NCI-H1930 (cell line): ENCODE results near the gene TMTC3.

Experiments used
- DNase-seq, 2 experiments: peaks; one replicate each; lab custom pipeline; 2025; lab: John Stamatoyannopoulos, UW

Gene TMTC3

GRCh38 chr12:88227263-88227662, 85.2 kb downstream of the TMTC3 start:
- no peak for DNase-seq

GRCh38 chr12:88227871-88228270, 85.8 kb downstream of the TMTC3 start:
- no peak for DNase-seq

GRCh38 chr12:88228720-88229119, 86.6 kb downstream of the TMTC3 start:
- no peak for DNase-seq

GRCh38 chr12:88230271-88230670, 88.2 kb downstream of the TMTC3 start:
- DNase-seq = no peak

GRCh38 chr12:88235183-88235833, 93.2 kb downstream of the TMTC3 start:
- DNase-seq = no peak

GRCh38 chr12:88237954-88238353, 95.8 kb downstream of the TMTC3 start:
- no peak for DNase-seq

- no peak for DNase-seq
Observed at GRCh38 chr12:88238406-88238805, 96.3 kb downstream of the TMTC3 start.

- DNase-seq = no peak
Observed at GRCh38 chr12:88241862-88242570, 99.9 kb downstream of the TMTC3 start.

GRCh38 chr12:88242571-88242925, 100.4 kb downstream of the TMTC3 start:
- no peak for DNase-seq

- no peak for DNase-seq
Observed at GRCh38 chr12:88242939-88243338, 100.8 kb downstream of the TMTC3 start.

GRCh38 chr12:88243982-88244381, 101.9 kb downstream of the TMTC3 start:
- no peak for DNase-seq

- no peak for DNase-seq
Observed at GRCh38 chr12:88245905-88246304, 103.8 kb downstream of the TMTC3 start.

GRCh38 chr12:88247241-88247643, 105.1 kb downstream of the TMTC3 start:
- DNase-seq = no peak

- DNase-seq = no peak
Observed at GRCh38 chr12:88248606-88249005, 106.5 kb downstream of the TMTC3 start.
